Uterus (tissue), 2 donors: Measurements from ENCODE around the gene ZAP70.

Experiments used
- CTCF ChIP-seq, 4 experiments: fragments of 200-600 bp in 2 of 4; fragments of 450-650 bp in 2 of 4; sonication (generic) in 2 of 4; IDR thresholded peaks; one replicate each; pipeline ENCODE4 v1.5.1; 2016 to 2019; ENCODE audit warnings: antibody characterized with exemption in 4 of 4, mild to moderate bottlenecking in 2 of 4, moderate library complexity in 1 of 4
- POLR2A ChIP-seq, 2 donors: fragments of 450-650 bp; IDR thresholded peaks; one replicate each; pipeline ENCODE4 v1.6.1; 2016; ENCODE audit warnings: antibody characterized with exemption in 2 of 2, mild to moderate bottlenecking in 1 of 2, moderate library complexity in 1 of 2

GRCh38 chr2:97707362-97708047 is 5.9 kb upstream of the ZAP70 start:
- TF ChIP-seq POLR2A (IDR thresholded peaks at IDR 0.05): no peak
- no peak for TF ChIP-seq CTCF (IDR thresholded peaks at IDR 0.05)
